Esophagus muscularis mucosa (tissue), 4 donors: ENCODE data around the gene ZNF25. TPM values are rescaled to one million over a fixed set of nuclear protein-coding genes. Genes with fewer than 3 reads are reported as not detected.

Source experiments
- DNase-seq: peaks from one replicate; pipeline ENCODE4 v3.0.0-alpha.2; 2017; ENCODE audit errors: extremely low spot score
- H3K27ac ChIP-seq, 4 donors: fragments of 200-600 bp; sonication (generic); replicated peaks in 1 of 4; 1 replicate in 3 of 4; 2 replicates in 1 of 4; pipeline ENCODE4 v1.5.1; 2016 to 2019; ENCODE audit warnings: mild to moderate bottlenecking in 1 of 4
- H3K27me3 ChIP-seq, 4 donors: fragments of 200-600 bp; sonication (generic); one replicate each; pipeline versions ENCODE4 v1.5.1 to v1.6.0; 2016 to 2019
- H3K36me3 ChIP-seq, 4 donors: fragments of 200-600 bp; sonication (generic); one replicate each; pipeline ENCODE4 v1.5.1; 2016 to 2019
- H3K4me1 ChIP-seq, 4 donors: fragments of 200-600 bp; sonication (generic); one replicate each; pipeline ENCODE4 v1.5.1; 2016 to 2019
- H3K4me3 ChIP-seq, 4 donors: fragments of 200-600 bp; sonication (generic); 1 replicate in 2 of 4; 2 replicates in 2 of 4; pipeline ENCODE4 v1.5.1; 2016 to 2019; ENCODE audit warnings: mild to moderate bottlenecking in 4 of 4, moderate library complexity in 1 of 4
- H3K9me3 ChIP-seq, 4 donors: fragments of 200-600 bp; sonication (generic); 1 replicate in 3 of 4; 2 replicates in 1 of 4; pipeline ENCODE4 v1.5.1; 2016 to 2019
- EP300 ChIP-seq: sonication (generic); formaldehyde crosslinking; IDR thresholded peaks from one replicate; pipeline ENCODE4 v1.6.1; 2017; ENCODE audit warnings: antibody characterized with exemption
- POLR2A ChIP-seq: fragments of 450-650 bp; IDR thresholded peaks from one replicate; pipeline ENCODE4 v1.6.1; 2017; ENCODE audit warnings: antibody characterized with exemption, moderate library complexity, mild to moderate bottlenecking, low read depth
- POLR2AphosphoS5 ChIP-seq, 2 donors: sonication (generic); formaldehyde crosslinking; IDR thresholded peaks; one replicate each; pipeline ENCODE4 v1.6.1; 2017; ENCODE audit warnings: antibody characterized with exemption in 2 of 2
- WGBS: methylation state at CpG from one replicate; pipeline ENCODE4 v1.1.5; 2018; 5-methylcytosine and 5-hydroxymethylcytosine counted together
- intact Hi-C: fragments of 100-400 bp; cut with DNase I; formaldehyde crosslinking; loops from one replicate; pipeline ENCODE4 v1.15.1; 2023
- total RNA-seq, 4 donors: library from RNA; depleted of rRNA; stranded (reverse); fragments of >200 nt; gene quantifications; one replicate each; pipeline versions ENCODE4 v1.1.0 to v1.2.1, GENCODE V29; 2016
- TF ChIP-seq, protein P1 (sequence below), 3 experiments: fragments of 200-600 bp in 2 of 3; fragments of 450-650 bp in 1 of 3; sonication (generic) in 2 of 3; IDR thresholded peaks; one replicate each; pipeline ENCODE4 v1.5.1; 2017 to 2019; ENCODE audit warnings: antibody characterized with exemption in 3 of 3, mild to moderate bottlenecking in 2 of 3, moderate library complexity in 1 of 3

The ZNF25 gene
- total RNA-seq, 4 donors from 2014 or later, result 16.4 to 24.5 (median 19.6) TPM

DNA sequence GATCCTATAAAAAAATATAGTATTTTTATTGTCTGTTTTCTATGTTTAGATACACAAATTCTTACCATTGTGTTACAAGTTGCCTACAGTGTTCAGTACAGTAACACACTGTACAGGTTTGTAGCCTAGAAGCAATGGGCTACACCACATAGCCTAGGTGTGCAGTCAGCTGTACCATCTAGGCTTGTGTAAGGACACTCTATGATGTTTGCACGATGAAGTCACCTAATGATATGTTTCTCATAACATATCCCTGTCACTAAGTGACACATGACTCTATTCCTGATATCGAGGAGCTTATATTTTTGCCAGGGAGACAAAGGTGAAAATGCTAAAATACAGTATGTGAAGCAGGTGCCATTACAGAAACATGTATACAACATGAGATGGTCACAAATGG lies 18.6 kb downstream of the ZNF25 start:
- H3K4me1 ChIP-seq, result no peaks in the 10 kb centered on the region
- 96% methylated on average over 2 of the region's 2 CpGs for WGBS
- DNase-seq, result no peak
- no peaks in the 10 kb centered on the region for H3K27me3 ChIP-seq
- peaks cover 43 to 71% (median 65%) of the 10 kb centered on the region in 4 donors for H3K36me3 ChIP-seq
- H3K27ac ChIP-seq, result no peak overlapping the region
- H3K4me3 ChIP-seq, result no peak overlapping the region
- TF ChIP-seq EP300, result no peak
- no peak for TF ChIP-seq POLR2A
- no peak for TF ChIP-seq POLR2AphosphoS5 (IDR thresholded peaks at IDR 0.05)
- TF ChIP-seq, protein P1, sequence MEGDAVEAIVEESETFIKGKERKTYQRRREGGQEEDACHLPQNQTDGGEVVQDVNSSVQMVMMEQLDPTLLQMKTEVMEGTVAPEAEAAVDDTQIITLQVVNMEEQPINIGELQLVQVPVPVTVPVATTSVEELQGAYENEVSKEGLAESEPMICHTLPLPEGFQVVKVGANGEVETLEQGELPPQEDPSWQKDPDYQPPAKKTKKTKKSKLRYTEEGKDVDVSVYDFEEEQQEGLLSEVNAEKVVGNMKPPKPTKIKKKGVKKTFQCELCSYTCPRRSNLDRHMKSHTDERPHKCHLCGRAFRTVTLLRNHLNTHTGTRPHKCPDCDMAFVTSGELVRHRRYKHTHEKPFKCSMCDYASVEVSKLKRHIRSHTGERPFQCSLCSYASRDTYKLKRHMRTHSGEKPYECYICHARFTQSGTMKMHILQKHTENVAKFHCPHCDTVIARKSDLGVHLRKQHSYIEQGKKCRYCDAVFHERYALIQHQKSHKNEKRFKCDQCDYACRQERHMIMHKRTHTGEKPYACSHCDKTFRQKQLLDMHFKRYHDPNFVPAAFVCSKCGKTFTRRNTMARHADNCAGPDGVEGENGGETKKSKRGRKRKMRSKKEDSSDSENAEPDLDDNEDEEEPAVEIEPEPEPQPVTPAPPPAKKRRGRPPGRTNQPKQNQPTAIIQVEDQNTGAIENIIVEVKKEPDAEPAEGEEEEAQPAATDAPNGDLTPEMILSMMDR (IDR thresholded peaks at IDR 0.05), result no peak
- intact Hi-C loops, result no loop called here
- H3K9me3 ChIP-seq, result no peaks in the 10 kb centered on the region

DNA sequence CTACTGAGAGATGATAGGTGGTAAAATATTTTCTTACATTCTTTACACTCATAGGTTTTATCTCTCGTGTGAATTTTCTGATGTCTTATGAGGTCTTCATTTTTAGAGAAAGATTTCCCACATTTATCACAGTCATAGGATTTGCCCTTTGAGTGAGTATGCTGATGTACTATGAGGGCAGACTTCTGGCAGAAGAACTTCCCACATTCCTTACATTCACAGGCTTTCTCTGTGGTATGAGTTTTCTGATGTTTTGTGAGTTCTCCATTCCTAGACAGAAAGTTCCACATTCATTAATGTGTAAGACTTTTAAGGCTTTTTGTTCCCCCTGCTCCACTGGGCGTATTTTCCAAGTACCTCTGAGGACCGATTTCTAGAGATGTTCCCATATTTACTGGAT lies 23.5 kb downstream of the ZNF25 start:
- DNase-seq, result no peak
- Histone ChIP-seq H3K27me3 (no peaks in the 10 kb centered on the region), H3K27ac (no peak overlapping the region), H3K36me3 (peaks cover 61 to 99% (median 76%) of the 10 kb centered on the region in 4 donors), H3K9me3 (no peaks in the 10 kb centered on the region), H3K4me3 (no peak overlapping the region), H3K4me1 (no peaks in the 10 kb centered on the region)
- TF ChIP-seq EP300, result no peak
- no peak for TF ChIP-seq POLR2AphosphoS5 (IDR thresholded peaks at IDR 0.05)
- TF ChIP-seq, protein P1 (IDR thresholded peaks at IDR 0.05), result no peak
- TF ChIP-seq POLR2A, result no peak
- WGBS, result 97% methylated on average over 3 of the region's 3 CpGs
- intact Hi-C loops, result no loop called here

DNA sequence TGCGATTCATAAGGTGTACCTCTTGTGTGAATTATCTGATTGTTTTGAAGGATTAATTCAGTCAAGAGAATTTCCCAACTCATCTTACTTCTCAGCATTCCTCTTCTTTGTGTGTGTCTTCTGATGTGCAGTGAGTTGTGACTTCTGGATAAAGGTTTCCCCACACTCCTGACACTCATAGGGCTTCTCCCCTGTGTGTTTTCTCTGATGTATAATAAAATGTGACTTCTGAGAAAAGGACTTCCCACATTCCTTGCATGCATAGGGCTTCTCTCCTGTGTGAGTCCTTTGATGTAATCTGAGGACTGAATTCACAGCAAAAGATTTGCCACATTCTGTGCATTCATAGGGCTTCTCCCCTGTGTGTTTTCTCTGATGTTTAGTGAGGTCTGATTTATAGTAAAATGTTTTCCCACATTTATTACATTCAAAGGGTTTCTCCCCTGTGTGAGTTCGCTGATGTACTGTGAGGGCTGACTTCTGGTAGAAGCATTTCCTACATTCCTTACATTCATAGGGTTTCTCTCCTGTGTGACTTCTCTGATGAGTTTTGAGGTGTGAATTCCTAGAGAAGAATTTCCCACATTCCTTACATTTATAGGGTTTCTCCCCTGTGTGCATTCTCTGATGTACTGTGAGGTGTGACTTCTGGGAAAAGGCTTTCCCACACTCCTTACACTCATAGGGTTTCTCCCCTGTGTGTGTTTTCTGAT lies 24.2 kb downstream of the ZNF25 start:
- Histone ChIP-seq H3K27me3 (no peaks in the 10 kb centered on the region), H3K4me3 (no peak overlapping the region), H3K9me3 (no peaks in the 10 kb centered on the region), H3K27ac (no peak overlapping the region), H3K4me1 (no peaks in the 10 kb centered on the region), H3K36me3 (peaks cover 58 to 97% (median 71%) of the 10 kb centered on the region in 4 donors)
- WGBS, result 81% methylated on average over 2 of the region's 2 CpGs
- DNase-seq, result no peak
- TF ChIP-seq, protein P1 (IDR thresholded peaks at IDR 0.05), result no peak
- no peak for TF ChIP-seq POLR2A
- TF ChIP-seq POLR2AphosphoS5 (IDR thresholded peaks at IDR 0.05), result no peak
- TF ChIP-seq EP300, result no peak
- intact Hi-C loops, result no loop called here

DNA sequence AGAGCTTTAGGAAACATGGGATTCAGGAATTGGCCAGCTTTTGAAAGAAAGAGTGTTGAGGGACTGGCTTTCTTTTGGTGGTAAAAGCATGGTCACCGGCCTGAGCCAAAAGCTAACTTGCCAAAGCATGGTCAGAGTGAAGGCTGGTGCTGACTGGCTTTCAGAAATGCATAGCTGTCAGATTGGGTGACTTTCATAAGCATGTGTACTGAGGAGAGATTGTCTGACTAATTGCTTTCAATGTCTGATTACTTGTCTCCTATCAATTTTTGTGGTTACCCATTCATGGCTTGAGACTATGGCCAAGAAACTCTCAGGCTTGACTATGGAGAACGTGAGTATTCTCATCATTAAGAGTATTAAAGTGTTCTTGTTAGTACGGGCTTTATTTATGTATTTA lies 28.2 kb downstream of the ZNF25 start:
- H3K4me1 ChIP-seq, result no peaks in the 10 kb centered on the region
- intact Hi-C loops, result no loop called here
- DNase-seq, result no peak
- WGBS, result 86% methylated on average over 3 of the region's 3 CpGs
- H3K27ac ChIP-seq, result no peak overlapping the region
- TF ChIP-seq POLR2A (no peak), EP300 (no peak)
- peaks cover 28 to 83% (median 39%) of the 10 kb centered on the region in 4 donors for H3K36me3 ChIP-seq
- no peak overlapping the region for H3K4me3 ChIP-seq
- no peaks in the 10 kb centered on the region for H3K27me3 ChIP-seq
- H3K9me3 ChIP-seq, result no peaks in the 10 kb centered on the region

DNA sequence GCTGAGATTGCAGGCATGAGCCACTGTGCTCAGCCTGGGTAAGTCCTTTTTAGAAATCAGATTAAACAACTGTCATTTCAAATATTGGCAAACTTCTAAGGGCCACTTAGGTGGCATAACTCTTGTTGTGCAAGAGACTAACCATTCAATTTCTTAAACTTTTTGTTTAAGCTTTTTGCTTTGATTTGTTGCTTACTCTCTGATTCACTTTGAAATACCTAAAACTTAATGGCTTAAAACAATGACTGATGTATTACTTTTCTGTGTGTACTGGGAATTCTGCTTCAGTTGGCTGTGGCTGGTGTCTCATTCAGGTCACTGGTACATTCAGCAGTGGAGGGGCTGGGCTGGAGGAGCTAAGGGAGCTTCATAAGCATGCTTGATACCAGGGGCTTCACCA lies 28.9 kb downstream of the ZNF25 start:
- Histone ChIP-seq H3K4me3 (no peak overlapping the region), H3K36me3 (peaks cover 21 to 78% (median 32%) of the 10 kb centered on the region in 4 donors), H3K27me3 (no peaks in the 10 kb centered on the region), H3K9me3 (no peaks in the 10 kb centered on the region), H3K27ac (no peak overlapping the region), H3K4me1 (no peaks in the 10 kb centered on the region)
- DNase-seq, result no peak
- intact Hi-C loops, result no loop called here
- TF ChIP-seq EP300 (no peak), POLR2A (no peak), POLR2AphosphoS5 (IDR thresholded peaks at IDR 0.05) (no peak)
- TF ChIP-seq, protein P1 (IDR thresholded peaks at IDR 0.05), result no peak
